K562 (cell line): ENCODE data around the gene CIAO2B. TPM values are rescaled to one million over a fixed set of nuclear protein-coding genes. Genes with fewer than 3 reads are reported as not detected.

Experiments used
- ARID1B ChIP-seq: fragments of 450-650 bp; IDR thresholded peaks from 2 replicates; pipeline ENCODE4 v1.6.1; 2016; ENCODE audit warnings: antibody characterized with exemption, mild to moderate bottlenecking, inconsistent platforms
- CBFA2T2 ChIP-seq: fragments of 450-650 bp; conservative IDR thresholded peaks from 2 replicates; pipeline ENCODE4 v1.6.1; 2017; ENCODE audit warnings: mild to moderate bottlenecking
- CBFA2T3 ChIP-seq: fragments of 450-650 bp; IDR thresholded peaks from 2 replicates; pipeline ENCODE4 v1.6.1; 2017
- CTCF ChIP-seq, 3 experiments: IDR thresholded peaks in 2 of 3; conservative IDR thresholded peaks in 1 of 3; 2 replicates each; pipeline ENCODE4 v1.5.1; 2011 to 2012; ENCODE audit warnings: low read length in 3 of 3, mild to moderate bottlenecking in 3 of 3, control low read depth in 2 of 3, improper control_type of control experiment in 1 of 3, inconsistent platforms in 1 of 3, low read depth in 1 of 3, mixed read lengths in 1 of 3, moderate library complexity in 1 of 3; ENCODE audit not compliant: insufficient read depth in 2 of 3
- FIP1L1 ChIP-seq: fragments of 200-400 bp; formaldehyde crosslinking; IDR thresholded peaks from 2 replicates; pipeline ENCODE4 v1.6.1; 2018; ENCODE audit warnings: mild to moderate bottlenecking, low read depth, low read length; ENCODE audit not compliant: poor library complexity, severe bottlenecking
- FOXJ3 ChIP-seq: sonication (generic); formaldehyde crosslinking; IDR thresholded peaks from 2 replicates; pipeline ENCODE4 v1.4.0; 2020; ENCODE audit warnings: mild to moderate bottlenecking, missing genetic modification reagents
- HDAC1 ChIP-seq, 2 experiments: fragments of 450-650 bp; IDR thresholded peaks; 2 replicates each; pipeline ENCODE4 v1.6.1; 2016 to 2017; ENCODE audit warnings: inconsistent platforms in 1 of 2, mild to moderate bottlenecking in 1 of 2, moderate library complexity in 1 of 2
- IRF1 ChIP-seq: sonication (generic); formaldehyde crosslinking; IDR thresholded peaks from 2 replicates; pipeline ENCODE4 v1.8.0; 2022; ENCODE audit warnings: missing genetic modification reagents, mild to moderate bottlenecking, borderline replicate concordance
- KDM1A ChIP-seq, 2 experiments: fragments of 450-650 bp; IDR thresholded peaks; 2 replicates each; pipeline ENCODE4 v1.6.1; 2016; ENCODE audit warnings: mild to moderate bottlenecking in 2 of 2
- NFIC ChIP-seq: fragments of 450-650 bp; IDR thresholded peaks from 2 replicates; pipeline ENCODE4 v1.6.1; 2017; ENCODE audit warnings: mild to moderate bottlenecking, inconsistent platforms
- SMAD2 ChIP-seq: fragments of 150-350 bp; IDR thresholded peaks from 2 replicates; pipeline ENCODE4 v1.6.1; 2014; ENCODE audit warnings: low read depth, mild to moderate bottlenecking, low read length
- TCF3 ChIP-seq: sonication (generic); formaldehyde crosslinking; IDR thresholded peaks from 2 replicates; pipeline ENCODE4 v1.4.0; 2020; ENCODE audit warnings: mild to moderate bottlenecking, missing genetic modification reagents
- THRA ChIP-seq: fragments of 450-650 bp; IDR thresholded peaks from 2 replicates; pipeline ENCODE4 v1.6.1; 2017; ENCODE audit warnings: mild to moderate bottlenecking, moderate library complexity
- ZBTB1 ChIP-seq: sonication (generic); formaldehyde crosslinking; IDR thresholded peaks from 2 replicates; pipeline ENCODE4 v1.8.1; 2023; ENCODE audit warnings: missing genetic modification reagents, low read depth, mild to moderate bottlenecking, borderline replicate concordance
- ZHX1 ChIP-seq: fragments of 150-350 bp; conservative IDR thresholded peaks from 2 replicates; pipeline ENCODE4 v1.6.1; 2014; ENCODE audit warnings: low read length
- ZNF324 ChIP-seq: fragments of 250-450 bp; sonication (Bioruptor Pico); IDR thresholded peaks from 2 replicates; pipeline ENCODE4 v1.4.0; 2020; ENCODE audit warnings: mild to moderate bottlenecking
- ZNF431 ChIP-seq: sonication (generic); formaldehyde crosslinking; IDR thresholded peaks from 2 replicates; pipeline ENCODE4 v1.8.0; 2022; ENCODE audit warnings: mild to moderate bottlenecking, missing genetic modification reagents
- ZNF699 ChIP-seq: fragments of 250-450 bp; sonication (Bioruptor Pico); IDR thresholded peaks from 2 replicates; pipeline ENCODE4 v1.8.0; 2021; ENCODE audit warnings: mild to moderate bottlenecking, moderate library complexity; ENCODE audit not compliant: insufficient replicate concordance
- polyA plus RNA-seq, 8 experiments: library from polyadenylated mRNA; depleted of rRNA in 4 of 8; stranded (reverse) in 5 of 8; unstranded in 3 of 8; fragments of >200 nt; fragmentation: Nextera tagmentation in 2 of 8; fragmentation: Illumina TruSeq in 1 of 8; extraction: Ambion mirVana in 2 of 8; extraction: Trizol in 1 of 8; gene quantifications; 2 replicates each; pipeline versions ENCODE4 v1.2.1 to v1.2.3, GENCODE V29; 2011 to 2014; ENCODE audit warnings: inconsistent platforms in 1 of 8, missing spikeins in 1 of 8
- total RNA-seq, 7 experiments: library from RNA; depleted of rRNA in 6 of 7; stranded (reverse); fragments of >200 nt in 6 of 7; fragmentation: Illumina TruSeq in 2 of 7; extraction: Trizol in 2 of 7; gene quantifications; 2 replicates each; pipeline versions ENCODE4 v1.2.1 to v1.2.3, GENCODE V29; 2011 to 2021; ENCODE audit warnings: low replicate concordance in 1 of 7

CIAO2B gene
- total and polyA plus RNA-seq, 9 of the 15 experiments (the other 6 are each of a cell fraction or from before 2014, with no cell fraction given) = 86.8 to 182 (median 113) TPM

- TF ChIP-seq ZNF431 (CRISPR knock-in tag) (no peak), FIP1L1 (no peak), ARID1B (peak; percentile 40; the same call in 1 of the 2 replicates), THRA (no peak), NFIC (peak; percentile 38), CBFA2T3 (peak; percentile 66), ZNF324 (CRISPR knock-in tag) (no peak), ZBTB1 (CRISPR knock-in tag) (no peak), ZHX1 (no peak), SMAD2 (no peak), TCF3 (CRISPR knock-in tag) (peak; percentile 40; the same call in 1 of the 2 replicates), CBFA2T2 (peak; percentile 44; the same call in 1 of the 2 replicates), HDAC1 (IDR thresholded peaks at IDR 0.05) (0 out of 4 replicates have a peak, but pooled peaks of 1 of the 2 experiments have one; percentile 31), IRF1 (CRISPR knock-in tag) (no peak), FOXJ3 (CRISPR knock-in tag) (no peak), KDM1A (IDR thresholded peaks at IDR 0.05) (peak; percentile 78 to 82; a peak in 3 of 4 replicates), ZNF699 (no peak), CTCF (IDR thresholded peaks at IDR 0.05 in 2 of 3, conservative IDR thresholded peaks at IDR 0.05 in 1 of 3; ENCODE audit: insufficient read depth in 2 of 3, low read depth in 1 of 3, low read length in 3 of 3) (no peak)
Observed at GRCh38 chr16:66970775-66971720, 36.8 kb upstream of the CIAO2B start (continued).
